HepG2 (cell line): ENCODE measurements around the gene AHCY. TPM values are rescaled to one million over a fixed set of nuclear protein-coding genes. Genes with fewer than 3 reads are reported as not detected.

ENCODE experiments used
- ATAD3A ChIP-seq: sonication (generic); formaldehyde crosslinking; IDR thresholded peaks from 2 replicates; pipeline ENCODE4 v1.4.0; 2020; ENCODE audit warnings: missing genetic modification reagents
- CEBPB ChIP-seq: IDR thresholded peaks from 2 replicates; pipeline ENCODE4 v1.6.1; 2011; ENCODE audit warnings: low read depth, low read length, improper control_type of control experiment, borderline replicate concordance
- CHCHD3 ChIP-seq: sonication (generic); formaldehyde crosslinking; IDR thresholded peaks from 2 replicates; pipeline ENCODE4 v1.8.0; 2022; ENCODE audit warnings: mild to moderate bottlenecking, missing genetic modification reagents, moderate library complexity
- ESRRA ChIP-seq: sonication (generic); formaldehyde crosslinking; IDR thresholded peaks from 2 replicates; pipeline ENCODE4 v1.5.1; 2020; ENCODE audit warnings: mild to moderate bottlenecking, low read depth, missing genetic modification reagents
- ETS1 ChIP-seq: sonication (generic); formaldehyde crosslinking; IDR thresholded peaks from 2 replicates; pipeline ENCODE4 v1.4.0; 2020; ENCODE audit warnings: missing genetic modification reagents
- GLMP ChIP-seq: sonication (generic); formaldehyde crosslinking; IDR thresholded peaks from 2 replicates; pipeline ENCODE4 v1.9.0; 2021; ENCODE audit warnings: missing genetic modification reagents, mild to moderate bottlenecking, borderline replicate concordance
- HCFC1 ChIP-seq: fragments of 150-350 bp; IDR thresholded peaks from 2 replicates; pipeline ENCODE4 v1.6.1; 2014; ENCODE audit warnings: low read depth, low read length
- HNF4G ChIP-seq, 2 experiments: sonication (generic) in 1 of 2; formaldehyde crosslinking in 1 of 2; IDR thresholded peaks; 2 replicates each; pipeline versions ENCODE4 v1.4.0 to v1.6.1; 2011 to 2020; ENCODE audit warnings: borderline replicate concordance in 2 of 2, low read depth in 2 of 2, mild to moderate bottlenecking in 2 of 2, low read length in 1 of 2, missing genetic modification reagents in 1 of 2, moderate library complexity in 1 of 2
- NFE2L2 ChIP-seq: fragments of 150-350 bp; IDR thresholded peaks from 2 replicates; pipeline ENCODE4 v1.6.1; 2014; ENCODE audit warnings: low read length
- RFXANK ChIP-seq: IDR thresholded peaks from 2 replicates; pipeline ENCODE4 v1.6.1; 2016
- TAF15 ChIP-seq: fragments of 200-400 bp; formaldehyde crosslinking; IDR thresholded peaks from one replicate; pipeline ENCODE4 v1.6.1; 2018; ENCODE audit warnings: mild to moderate bottlenecking, low read depth, low read length; ENCODE audit not compliant: poor library complexity, severe bottlenecking
- ZBTB14 ChIP-seq: sonication (generic); formaldehyde crosslinking; IDR thresholded peaks from 2 replicates; pipeline ENCODE4 v1.4.0; 2020; ENCODE audit warnings: missing genetic modification reagents
- ZBTB4 ChIP-seq: sonication (generic); formaldehyde crosslinking; IDR thresholded peaks from 2 replicates; pipeline ENCODE4 v1.4.0; 2020; ENCODE audit warnings: missing genetic modification reagents, mild to moderate bottlenecking, borderline replicate concordance
- ZMYM3 ChIP-seq: sonication (generic); formaldehyde crosslinking; IDR thresholded peaks from 2 replicates; pipeline ENCODE4 v1.5.1; 2020; ENCODE audit warnings: mild to moderate bottlenecking, missing genetic modification reagents
- ZNF138 ChIP-seq: sonication (generic); formaldehyde crosslinking; IDR thresholded peaks from 2 replicates; pipeline ENCODE4 v1.5.0; 2020; ENCODE audit warnings: mild to moderate bottlenecking, low read depth, missing genetic modification reagents
- ZNF234 ChIP-seq: sonication (generic); formaldehyde crosslinking; conservative IDR thresholded peaks from 2 replicates; pipeline ENCODE4 v1.5.1; 2020; ENCODE audit warnings: mild to moderate bottlenecking, missing genetic modification reagents
- ZNF337 ChIP-seq: sonication (generic); formaldehyde crosslinking; IDR thresholded peaks from 2 replicates; pipeline ENCODE4 v1.5.1; 2020; ENCODE audit warnings: missing genetic modification reagents, low read depth, mild to moderate bottlenecking, borderline replicate concordance
- ZNF432 ChIP-seq: sonication (generic); formaldehyde crosslinking; IDR thresholded peaks from 2 replicates; pipeline ENCODE4 v1.5.0; 2020; ENCODE audit warnings: missing genetic modification reagents, mild to moderate bottlenecking, borderline replicate concordance
- ZNF441 ChIP-seq: sonication (generic); formaldehyde crosslinking; IDR thresholded peaks from 2 replicates; pipeline ENCODE4 v1.7.0; 2021; ENCODE audit warnings: missing genetic modification reagents, borderline replicate concordance
- ZNF484 ChIP-seq: sonication (generic); formaldehyde crosslinking; IDR thresholded peaks from 2 replicates; pipeline ENCODE4 v1.5.1; 2020; ENCODE audit warnings: mild to moderate bottlenecking, low read depth, missing genetic modification reagents, borderline replicate concordance
- ZNF7 ChIP-seq: IDR thresholded peaks from 2 replicates; pipeline ENCODE4 v1.6.1; 2016; ENCODE audit warnings: missing biosample characterization, missing genetic modification reagents
- polyA plus RNA-seq, 8 experiments: library from polyadenylated mRNA; depleted of rRNA in 3 of 8; stranded (reverse) in 7 of 8; unstranded in 1 of 8; fragments of >200 nt; fragmentation: Illumina TruSeq in 4 of 8; extraction: Trizol in 4 of 8; gene quantifications; 2 replicates each; pipeline versions ENCODE4 v1.2.1 to v1.2.3, GENCODE V29; 2011 to 2016; ENCODE audit warnings: low read depth in 4 of 8, missing spikeins in 1 of 8, mixed read lengths in 1 of 8; ENCODE audit not compliant: insufficient read depth in 1 of 8
- total RNA-seq, 5 experiments: library from RNA; depleted of rRNA; stranded (reverse); fragments of >200 nt; fragmentation: Illumina TruSeq; extraction: Trizol; gene quantifications; 2 replicates each; pipeline ENCODE4 v1.2.3, GENCODE V29; 2016; ENCODE audit warnings: low read depth in 1 of 5

AHCY gene
- total and polyA plus RNA-seq, 2 of the 13 experiments (the other 11 are each of a cell fraction or from before 2014, with no cell fraction given): 407 to 419 TPM

- TF ChIP-seq ETS1 (CRISPR knock-in tag): no peak
- TF ChIP-seq ZNF7: no peak
- TF ChIP-seq ZBTB14 (CRISPR knock-in tag): no peak
- no peak for TF ChIP-seq GLMP (CRISPR knock-in tag)
- no peak for TF ChIP-seq ZNF432 (CRISPR knock-in tag)
- peak; percentile 87; the same call in 1 of the 2 replicates for TF ChIP-seq ZBTB4 (CRISPR knock-in tag)
- TF ChIP-seq HCFC1: peak; percentile 38; the same call in 1 of the 2 replicates
- no peak for TF ChIP-seq ZNF441
- TF ChIP-seq CEBPB: no peak
- 0 out of 2 replicates have a peak, but pooled peaks have one; percentile 20 for TF ChIP-seq RFXANK (CRISPR knock-in tag)
- TF ChIP-seq ZMYM3: peak; percentile 96
- no peak for TF ChIP-seq ZNF234 (CRISPR knock-in tag)
- peak; percentile 80 for TF ChIP-seq CHCHD3 (CRISPR knock-in tag)
- no peak for TF ChIP-seq ZNF138 (CRISPR knock-in tag)
- TF ChIP-seq ZNF337: no peak
- no peak for TF ChIP-seq TAF15
- no peak for TF ChIP-seq ATAD3A (CRISPR knock-in tag)
- peak; percentile 89 for TF ChIP-seq ESRRA (CRISPR knock-in tag)
- TF ChIP-seq HNF4G (IDR thresholded peaks at IDR 0.05; ENCODE audit: borderline replicate concordance, low read depth, low read length): peak; percentile 100
- peak; percentile 100 for TF ChIP-seq HNF4G (CRISPR knock-in tag; IDR thresholded peaks at IDR 0.05; ENCODE audit: borderline replicate concordance, low read depth)
- no peak for TF ChIP-seq NFE2L2
- no peak for TF ChIP-seq ZNF484 (CRISPR knock-in tag)
Observed at GRCh38 chr20:34311118-34312023, 8.2 kb upstream of the AHCY start (continued).
